HFF-Myc (cell line): ENCODE results near the gene IL1R1.

Experiments used
- DNase-seq: peaks from one replicate; pipeline ENCODE4 v3.0.0-alpha.2; 2011; ENCODE audit warnings: low read depth; ENCODE audit errors: extremely low read depth
- H3K4me3 ChIP-seq: replicated peaks from 2 replicates; pipeline ENCODE4 v1.5.1; 2011; ENCODE audit warnings: low read depth, mild to moderate bottlenecking, control low read depth, low read length
- CTCF ChIP-seq: IDR thresholded peaks from 2 replicates; pipeline ENCODE4 v1.5.1; 2012; ENCODE audit warnings: mild to moderate bottlenecking, low read depth, low read length, control low read depth; ENCODE audit errors: missing control alignments

IL1R1 gene

GRCh38 chr2:102112271-102112670 lies 30.3 kb upstream of the IL1R1 start:
- no peak overlapping the region for H3K4me3 ChIP-seq
- DNase-seq = no peak
- TF ChIP-seq CTCF = no peak

GRCh38 chr2:102112692-102113665 lies 29.6 kb upstream of the IL1R1 start:
- no peak for TF ChIP-seq CTCF
- H3K4me3 ChIP-seq = no peak overlapping the region
- DNase-seq = no peak

- H3K4me3 ChIP-seq = no peak overlapping the region
- no peak for TF ChIP-seq CTCF
- DNase-seq = no peak
Observed at GRCh38 chr2:102114290-102114721, 28.2 kb upstream of the IL1R1 start.

GRCh38 chr2:102114851-102115497 lies 27.6 kb upstream of the IL1R1 start:
- no peak for TF ChIP-seq CTCF
- H3K4me3 ChIP-seq = no peak overlapping the region
- no peak for DNase-seq

- DNase-seq = no peak
- TF ChIP-seq CTCF = no peak
- H3K4me3 ChIP-seq = no peak overlapping the region
Observed at GRCh38 chr2:102116630-102117471, 25.7 kb upstream of the IL1R1 start.

GRCh38 chr2:102117472-102117858 lies 25.1 kb upstream of the IL1R1 start:
- H3K4me3 ChIP-seq = no peak overlapping the region
- no peak for DNase-seq
- no peak for TF ChIP-seq CTCF
